Hepatocyte (in vitro differentiated cells): ENCODE measurements around the gene MMP28.

Experiments used
- EZH2 ChIP-seq: fragments of 200-600 bp; sonication (generic); IDR thresholded peaks from 2 replicates; pipeline ENCODE4 v1.6.1; 2016; ENCODE audit warnings: antibody characterized with exemption, mild to moderate bottlenecking, borderline replicate concordance
- TF ChIP-seq, protein P1 (sequence below): fragments of 200-600 bp; sonication (generic); IDR thresholded peaks from 2 replicates; pipeline ENCODE4 v1.5.1; 2016; ENCODE audit warnings: antibody characterized with exemption, mild to moderate bottlenecking; ENCODE audit not compliant: poor library complexity

DNA sequence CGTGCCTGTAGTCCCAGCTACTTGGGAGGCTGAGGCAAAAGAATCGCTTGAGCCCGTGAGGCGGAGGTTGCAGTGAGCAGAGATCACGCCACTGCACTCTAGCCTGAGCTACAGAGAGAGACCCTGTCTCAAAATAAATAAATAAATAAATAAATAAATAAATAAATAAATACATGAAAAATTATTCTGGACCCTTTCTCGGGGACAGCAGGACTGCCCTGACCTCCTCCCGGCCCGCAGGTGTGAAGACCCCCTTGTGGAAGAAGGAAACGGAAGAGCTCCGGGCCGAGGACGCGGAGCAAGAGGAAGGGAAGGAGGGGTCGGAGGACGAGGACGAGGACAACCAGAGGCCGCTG lies 31.7 kb downstream of the MMP28 start:
- TF ChIP-seq, protein P1, sequence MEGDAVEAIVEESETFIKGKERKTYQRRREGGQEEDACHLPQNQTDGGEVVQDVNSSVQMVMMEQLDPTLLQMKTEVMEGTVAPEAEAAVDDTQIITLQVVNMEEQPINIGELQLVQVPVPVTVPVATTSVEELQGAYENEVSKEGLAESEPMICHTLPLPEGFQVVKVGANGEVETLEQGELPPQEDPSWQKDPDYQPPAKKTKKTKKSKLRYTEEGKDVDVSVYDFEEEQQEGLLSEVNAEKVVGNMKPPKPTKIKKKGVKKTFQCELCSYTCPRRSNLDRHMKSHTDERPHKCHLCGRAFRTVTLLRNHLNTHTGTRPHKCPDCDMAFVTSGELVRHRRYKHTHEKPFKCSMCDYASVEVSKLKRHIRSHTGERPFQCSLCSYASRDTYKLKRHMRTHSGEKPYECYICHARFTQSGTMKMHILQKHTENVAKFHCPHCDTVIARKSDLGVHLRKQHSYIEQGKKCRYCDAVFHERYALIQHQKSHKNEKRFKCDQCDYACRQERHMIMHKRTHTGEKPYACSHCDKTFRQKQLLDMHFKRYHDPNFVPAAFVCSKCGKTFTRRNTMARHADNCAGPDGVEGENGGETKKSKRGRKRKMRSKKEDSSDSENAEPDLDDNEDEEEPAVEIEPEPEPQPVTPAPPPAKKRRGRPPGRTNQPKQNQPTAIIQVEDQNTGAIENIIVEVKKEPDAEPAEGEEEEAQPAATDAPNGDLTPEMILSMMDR: no peak
- TF ChIP-seq EZH2: no peak
